ENCODE results near the gene ADAMTSL2. TPM values are rescaled to one million over a fixed set of nuclear protein-coding genes. Genes with fewer than 3 reads are reported as not detected.
A peak's percentile ranks its signal among the peaks of the same experiment; 100 is the strongest.

The ADAMTSL2 gene
- total and polyA plus RNA-seq, 4 donors, result 0.38 to 20.9 (median 1.9) TPM; not detected in 1

DNA sequence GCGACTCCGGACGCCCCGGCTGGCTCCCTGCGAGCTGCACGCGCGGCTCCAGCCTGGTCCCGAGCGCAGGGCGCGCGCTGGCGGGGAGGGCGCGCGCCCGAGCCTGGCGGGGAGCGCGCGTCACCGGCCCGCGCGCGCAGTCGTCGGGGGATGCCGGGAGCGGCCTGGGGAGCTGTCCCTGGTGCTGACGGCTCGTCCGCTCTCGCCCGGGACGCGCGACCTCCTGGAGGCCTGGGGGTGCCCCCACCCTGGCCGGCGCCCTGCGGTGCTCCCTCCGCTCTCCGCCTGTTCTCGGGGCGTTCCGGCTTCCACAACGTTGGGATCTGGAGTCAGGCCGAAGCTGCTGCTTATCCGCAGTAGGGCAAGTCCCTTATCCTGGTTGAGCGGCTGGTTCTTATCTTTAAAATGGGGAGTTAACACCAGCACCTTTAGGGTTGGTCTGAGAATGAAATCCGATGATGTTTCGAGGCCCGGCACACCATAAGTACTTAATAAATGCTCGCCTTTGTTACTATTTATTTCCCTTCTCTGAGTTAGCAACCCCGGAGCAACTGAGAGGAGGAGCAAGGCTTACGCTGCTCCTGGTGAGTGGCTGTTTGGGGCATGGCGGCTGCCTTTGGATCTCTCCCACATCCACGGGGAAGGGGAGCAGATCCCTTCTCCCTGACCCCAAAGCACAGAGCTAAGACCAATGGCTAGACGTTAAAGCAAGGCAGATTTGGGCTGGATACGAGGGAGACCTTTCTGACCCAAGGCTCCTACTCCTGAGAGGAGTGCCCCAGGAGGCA, 75.0 kb downstream of the ADAMTSL2 start, which contains the start of gene FAM163B:
Gene FAM163B, minus strand, starts transcription at position 79 of the 788 bp plus-strand sequence. CDS start 29,166 bp downstream, outside the sequence.
- Histone ChIP-seq H3K36me3 (ENCODE audit: control insufficient read depth in 1 of 2, insufficient read depth in 2 of 2, low read length in 1 of 2) (no peaks in the 10 kb centered on the region), H3K4me1 (ENCODE audit: control insufficient read depth in 1 of 2, insufficient read depth in 2 of 2, low read length in 2 of 2) (no peaks in the 10 kb centered on the region), H3K27ac (ENCODE audit: low read depth in 1 of 2, low read length in 2 of 2) (no peak within 1 kb of the TSS), H3K4me3 (ENCODE audit: low read length in 2 of 2) (no peak within 1 kb of the TSS), H3K9me3 (ENCODE audit: control insufficient read depth, low read length) (no peaks in the 10 kb centered on the region), H3K27me3 (ENCODE audit: control insufficient read depth in 1 of 2, insufficient read depth in 2 of 2, low read length in 1 of 2) (no peaks in the 10 kb centered on the region)
- 8 to 12% methylated on average over 42 to 61 of the region's 61 CpGs for WGBS, 2 donors
- intact Hi-C loops (cut with DNase I), result no loop called here
- DNase-seq (peak in 1 of 2 donors; percentile 85), ATAC-seq (ENCODE audit: low FRiP score) (peak; percentile 70)

DNA sequence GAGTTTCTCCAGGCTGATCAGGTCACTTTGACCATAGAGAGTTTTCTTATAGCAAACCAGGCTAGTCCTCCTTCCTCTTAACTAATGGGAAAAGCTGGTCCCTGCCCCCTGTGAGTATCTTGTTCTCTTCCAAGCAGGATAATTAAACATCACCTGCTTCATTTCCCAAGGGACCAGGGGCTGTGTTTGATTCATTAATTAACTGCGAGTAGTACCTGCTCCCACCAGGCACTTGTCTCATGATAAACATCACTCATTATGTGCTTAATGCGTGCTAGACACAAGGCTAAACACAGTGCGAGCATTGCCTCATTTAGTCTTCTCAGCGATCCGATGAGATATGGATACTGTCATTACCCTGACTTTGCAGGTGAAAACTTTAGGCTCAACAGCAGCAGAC, 76.3 kb downstream of the ADAMTSL2 start:
- no peaks in the 10 kb centered on the region for H3K4me1 ChIP-seq (ENCODE audit: control insufficient read depth in 1 of 2, insufficient read depth in 2 of 2, low read length in 2 of 2)
- no peak overlapping the region for H3K4me3 ChIP-seq (ENCODE audit: low read length in 2 of 2)
- H3K9me3 ChIP-seq (ENCODE audit: control insufficient read depth, low read length), result no peaks in the 10 kb centered on the region
- DNase-seq (no peak), ATAC-seq (ENCODE audit: low FRiP score) (no peak)
- H3K36me3 ChIP-seq (ENCODE audit: control insufficient read depth in 1 of 2, insufficient read depth in 2 of 2, low read length in 1 of 2), result no peaks in the 10 kb centered on the region
- H3K27me3 ChIP-seq (ENCODE audit: control insufficient read depth in 1 of 2, insufficient read depth in 2 of 2, low read length in 1 of 2), result no peaks in the 10 kb centered on the region
- intact Hi-C loops (cut with DNase I), result no loop called here
- 80 to 88% methylated on average over 5 of the region's 5 CpGs for WGBS, 2 donors
- no peak overlapping the region for H3K27ac ChIP-seq (ENCODE audit: low read depth in 1 of 2, low read length in 2 of 2)

DNA sequence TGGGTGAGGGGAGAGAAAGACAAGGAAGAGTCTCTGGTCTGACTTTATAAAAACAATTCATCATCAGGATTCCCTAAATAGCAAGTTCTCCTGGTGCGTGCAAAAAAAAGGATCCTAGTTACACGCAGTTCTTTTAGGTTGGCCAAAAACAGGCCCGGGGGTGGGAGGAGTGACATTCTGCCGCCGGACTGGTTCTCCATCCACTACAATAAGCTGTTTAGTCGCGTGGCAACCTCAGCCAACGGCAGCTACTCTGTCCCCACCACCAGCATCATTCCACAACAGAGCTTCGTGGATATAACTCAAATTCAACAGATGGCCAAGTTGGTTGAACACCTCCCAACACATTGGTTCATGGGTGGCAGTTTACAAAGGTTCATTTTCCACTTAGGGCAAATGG, 77.5 kb downstream of the ADAMTSL2 start:
- 76 to 78% methylated on average over 9 of the region's 9 CpGs for WGBS, 2 donors
- no peaks in the 10 kb centered on the region for H3K27me3 ChIP-seq (ENCODE audit: control insufficient read depth in 1 of 2, insufficient read depth in 2 of 2, low read length in 1 of 2)
- intact Hi-C loops (cut with DNase I), result no loop called here

DNA sequence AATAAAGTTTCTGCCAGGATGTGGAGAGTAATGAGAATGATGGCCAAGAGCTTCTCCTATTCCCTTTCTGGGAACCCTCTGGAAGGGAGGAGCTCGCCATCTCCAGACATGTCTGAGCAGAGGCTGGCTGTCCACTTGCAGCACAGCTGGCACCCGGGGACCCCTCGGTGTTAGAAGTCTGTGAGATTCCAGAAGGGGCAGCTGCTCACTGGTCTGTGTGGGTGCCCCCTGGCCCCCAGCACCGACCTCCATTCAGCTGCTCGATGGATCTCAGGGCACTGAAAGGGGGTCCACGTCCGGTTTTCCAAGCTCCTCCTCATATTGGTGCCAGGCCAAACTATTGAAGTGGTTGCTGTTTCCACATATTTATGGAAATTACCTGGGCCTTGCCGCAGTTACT, 78.3 kb downstream of the ADAMTSL2 start:
- Histone ChIP-seq H3K4me1 (ENCODE audit: control insufficient read depth in 1 of 2, insufficient read depth in 2 of 2, low read length in 2 of 2) (no peaks in the 10 kb centered on the region), H3K4me3 (ENCODE audit: low read length in 2 of 2) (no peak overlapping the region), H3K27ac (ENCODE audit: low read depth in 1 of 2, low read length in 2 of 2) (no peak overlapping the region), H3K9me3 (ENCODE audit: control insufficient read depth, low read length) (no peaks in the 10 kb centered on the region), H3K27me3 (ENCODE audit: control insufficient read depth in 1 of 2, insufficient read depth in 2 of 2, low read length in 1 of 2) (no peaks in the 10 kb centered on the region), H3K36me3 (ENCODE audit: control insufficient read depth in 1 of 2, insufficient read depth in 2 of 2, low read length in 1 of 2) (no peaks in the 10 kb centered on the region)
- DNase-seq (peak in 1 of 2 donors; percentile 30), ATAC-seq (ENCODE audit: low FRiP score) (peak; percentile 23)
- intact Hi-C loops (cut with DNase I), result no loop called here
- 78 to 79% methylated on average over 8 of the region's 8 CpGs for WGBS, 2 donors

More for the DNA sequence above, 77.5 kb downstream of the ADAMTSL2 start:
- ATAC-seq (ENCODE audit: low FRiP score) (no peak), DNase-seq (no peak)
- no peaks in the 10 kb centered on the region for H3K9me3 ChIP-seq (ENCODE audit: control insufficient read depth, low read length)
- H3K27ac ChIP-seq (ENCODE audit: low read depth in 1 of 2, low read length in 2 of 2), result no peak overlapping the region
- H3K36me3 ChIP-seq (ENCODE audit: control insufficient read depth in 1 of 2, insufficient read depth in 2 of 2, low read length in 1 of 2), result no peaks in the 10 kb centered on the region
- H3K4me1 ChIP-seq (ENCODE audit: control insufficient read depth in 1 of 2, insufficient read depth in 2 of 2, low read length in 2 of 2), result no peaks in the 10 kb centered on the region
- no peak overlapping the region for H3K4me3 ChIP-seq (ENCODE audit: low read length in 2 of 2)

DNA sequence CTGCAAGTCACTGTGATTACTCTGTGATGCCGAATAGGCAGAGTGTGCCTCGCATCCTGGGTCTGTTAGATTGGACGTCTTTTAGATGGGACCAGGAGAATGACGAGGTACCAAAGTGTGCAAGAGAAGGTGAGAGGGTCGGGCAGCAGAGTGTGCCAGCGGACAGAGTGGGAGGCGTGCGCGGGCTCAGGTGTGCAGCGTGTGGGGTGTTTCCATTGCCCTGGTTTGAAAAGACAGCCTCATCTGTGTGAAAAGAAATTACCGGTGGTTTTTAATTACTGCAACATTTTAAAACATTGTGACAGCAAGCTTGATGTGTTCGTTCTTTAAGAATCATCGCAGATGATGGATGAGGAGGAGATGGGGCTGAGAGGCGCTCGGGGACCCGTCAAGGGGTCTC, 78.9 kb downstream of the ADAMTSL2 start:
- intact Hi-C loops (cut with DNase I), result no loop called here

DNA sequence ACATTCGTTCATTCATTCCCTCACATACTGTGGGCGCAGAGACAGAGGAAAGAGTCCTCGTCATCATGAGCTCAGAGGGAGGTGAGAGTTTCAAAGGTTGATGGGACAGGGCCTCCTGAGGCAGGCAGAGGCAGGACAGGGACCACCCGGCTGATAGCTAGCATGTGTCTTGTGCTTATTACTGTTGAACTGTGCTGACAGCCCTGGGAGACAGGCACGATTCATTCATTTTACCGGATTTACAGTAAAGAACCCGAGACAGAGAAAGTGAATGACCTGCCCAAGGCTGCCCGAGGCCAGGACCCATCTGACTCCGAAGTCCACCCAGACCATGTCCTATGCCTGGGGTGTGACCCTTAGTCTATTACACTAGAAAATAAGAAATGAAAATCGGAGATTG, 79.6 kb downstream of the ADAMTSL2 start:
- Histone ChIP-seq H3K36me3 (ENCODE audit: control insufficient read depth in 1 of 2, insufficient read depth in 2 of 2, low read length in 1 of 2) (no peaks in the 10 kb centered on the region), H3K4me1 (ENCODE audit: control insufficient read depth in 1 of 2, insufficient read depth in 2 of 2, low read length in 2 of 2) (no peaks in the 10 kb centered on the region), H3K27ac (ENCODE audit: low read depth in 1 of 2, low read length in 2 of 2) (no peak overlapping the region), H3K4me3 (ENCODE audit: low read length in 2 of 2) (no peak overlapping the region), H3K9me3 (ENCODE audit: control insufficient read depth, low read length) (no peaks in the 10 kb centered on the region), H3K27me3 (ENCODE audit: control insufficient read depth in 1 of 2, insufficient read depth in 2 of 2, low read length in 1 of 2) (no peaks in the 10 kb centered on the region)
- intact Hi-C loops (cut with DNase I), result no loop called here
- ATAC-seq (ENCODE audit: low FRiP score) (no peak), DNase-seq (peak in 1 of 2 donors; percentile 51)
- 66 to 70% methylated on average over 10 of the region's 10 CpGs for WGBS, 2 donors

More for the DNA sequence above, 78.9 kb downstream of the ADAMTSL2 start:
- no peaks in the 10 kb centered on the region for H3K9me3 ChIP-seq (ENCODE audit: control insufficient read depth, low read length)
- H3K36me3 ChIP-seq (ENCODE audit: control insufficient read depth in 1 of 2, insufficient read depth in 2 of 2, low read length in 1 of 2), result no peaks in the 10 kb centered on the region
- H3K27ac ChIP-seq (ENCODE audit: low read depth in 1 of 2, low read length in 2 of 2), result no peak overlapping the region
- no peak overlapping the region for H3K4me3 ChIP-seq (ENCODE audit: low read length in 2 of 2)
- no peaks in the 10 kb centered on the region for H3K4me1 ChIP-seq (ENCODE audit: control insufficient read depth in 1 of 2, insufficient read depth in 2 of 2, low read length in 2 of 2)
- H3K27me3 ChIP-seq (ENCODE audit: control insufficient read depth in 1 of 2, insufficient read depth in 2 of 2, low read length in 1 of 2), result no peaks in the 10 kb centered on the region
- 81 to 82% methylated on average over 16 of the region's 16 CpGs for WGBS, 2 donors
- DNase-seq, result peak in 1 of 2 donors; percentile 8
- no peak for ATAC-seq (ENCODE audit: low FRiP score)

DNA sequence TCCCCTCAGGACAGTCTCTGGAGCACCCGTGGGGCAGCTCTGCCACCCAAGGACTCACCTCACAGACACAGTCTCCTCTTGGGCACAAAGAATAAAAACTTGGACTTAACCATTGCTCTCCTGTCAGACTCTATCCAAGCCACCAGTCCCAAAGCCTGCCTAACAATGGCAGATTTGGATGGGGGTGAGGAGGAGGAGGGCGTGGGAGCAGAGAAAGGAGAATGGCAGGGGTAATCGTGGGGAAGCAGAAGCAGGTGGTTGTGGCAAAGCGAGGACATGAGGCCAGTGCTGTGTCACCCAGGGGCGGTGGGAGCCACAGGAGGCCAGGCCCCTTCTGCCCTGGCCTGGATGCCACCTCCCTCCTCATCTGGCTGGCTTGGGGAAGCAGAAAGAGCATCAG, 80.2 kb downstream of the ADAMTSL2 start:
- 60 to 65% methylated on average over 5 of the region's 5 CpGs for WGBS, 2 donors
- no peaks in the 10 kb centered on the region for H3K27me3 ChIP-seq (ENCODE audit: control insufficient read depth in 1 of 2, insufficient read depth in 2 of 2, low read length in 1 of 2)
- intact Hi-C loops (cut with DNase I), result no loop called here
- no peaks in the 10 kb centered on the region for H3K9me3 ChIP-seq (ENCODE audit: control insufficient read depth, low read length)
- no peaks in the 10 kb centered on the region for H3K4me1 ChIP-seq (ENCODE audit: control insufficient read depth in 1 of 2, insufficient read depth in 2 of 2, low read length in 2 of 2)
- no peaks in the 10 kb centered on the region for H3K36me3 ChIP-seq (ENCODE audit: control insufficient read depth in 1 of 2, insufficient read depth in 2 of 2, low read length in 1 of 2)
- no peak overlapping the region for H3K4me3 ChIP-seq (ENCODE audit: low read length in 2 of 2)
- H3K27ac ChIP-seq (ENCODE audit: low read depth in 1 of 2, low read length in 2 of 2), result no peak overlapping the region
- peak in 1 of 2 donors; percentile 44 for DNase-seq
- no peak for ATAC-seq (ENCODE audit: low FRiP score)

DNA sequence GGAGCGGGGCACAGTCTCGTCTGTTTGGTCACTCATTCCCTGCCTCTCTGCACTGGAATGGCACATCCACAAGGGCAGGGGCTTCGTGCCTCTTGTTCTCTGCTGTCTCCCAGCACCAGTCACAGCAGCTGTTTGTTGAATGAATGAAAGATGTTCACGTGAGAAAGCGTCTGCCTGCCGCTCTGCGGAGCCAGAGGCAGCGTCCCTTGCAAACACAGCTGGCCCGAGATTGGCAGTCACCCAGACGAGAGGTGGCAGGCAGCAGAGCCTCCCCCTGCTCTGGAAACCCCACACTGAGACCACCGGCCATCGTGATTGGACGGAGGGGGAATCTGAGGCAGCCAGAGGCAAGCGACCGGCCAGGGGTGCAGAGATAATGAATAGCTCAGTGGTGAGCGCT, 80.7 kb downstream of the ADAMTSL2 start:
- WGBS, 2 donors, result 26 to 28% methylated on average over 16 of the region's 16 CpGs
- Histone ChIP-seq H3K4me1 (ENCODE audit: control insufficient read depth in 1 of 2, insufficient read depth in 2 of 2, low read length in 2 of 2) (no peaks in the 10 kb centered on the region), H3K9me3 (ENCODE audit: control insufficient read depth, low read length) (no peaks in the 10 kb centered on the region), H3K36me3 (ENCODE audit: control insufficient read depth in 1 of 2, insufficient read depth in 2 of 2, low read length in 1 of 2) (no peaks in the 10 kb centered on the region), H3K27ac (ENCODE audit: low read depth in 1 of 2, low read length in 2 of 2) (no peak overlapping the region), H3K4me3 (ENCODE audit: low read length in 2 of 2) (no peak overlapping the region), H3K27me3 (ENCODE audit: control insufficient read depth in 1 of 2, insufficient read depth in 2 of 2, low read length in 1 of 2) (no peaks in the 10 kb centered on the region)
- intact Hi-C loops (cut with DNase I), result no loop called here
- ATAC-seq (ENCODE audit: low FRiP score) (no peak), DNase-seq (no peak)

DNA sequence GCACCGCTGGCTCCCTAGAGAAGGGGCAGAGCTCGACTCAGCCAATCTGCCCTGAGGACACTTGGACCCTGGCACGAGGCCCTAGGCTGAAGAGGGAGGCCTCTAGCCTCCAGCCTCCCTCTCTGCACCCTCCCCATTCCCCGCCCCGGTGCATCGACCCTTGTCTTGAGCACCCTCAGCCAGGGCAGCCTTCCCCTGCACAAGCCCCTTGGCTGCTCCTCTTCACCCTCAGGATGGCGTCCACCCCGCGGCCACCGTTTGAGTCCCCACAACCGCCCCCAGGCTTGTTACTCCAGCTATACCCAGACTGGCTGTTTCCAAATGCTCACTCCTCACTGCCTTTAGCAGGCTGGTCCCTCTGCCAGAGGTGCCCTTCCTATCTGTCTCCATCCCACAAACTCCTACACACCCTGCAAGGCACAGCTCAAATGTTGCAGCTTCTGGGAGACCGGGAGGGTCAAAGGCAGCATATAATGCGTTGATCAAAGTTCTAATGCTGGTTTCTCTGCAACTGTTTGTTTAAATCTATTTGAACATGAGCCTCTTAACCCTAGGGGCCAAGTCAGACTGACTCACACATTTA, 81.2 kb downstream of the ADAMTSL2 start:
- 71 to 79% methylated on average over 12 to 13 of the region's 13 CpGs for WGBS, 2 donors
- H3K27me3 ChIP-seq (ENCODE audit: control insufficient read depth in 1 of 2, insufficient read depth in 2 of 2, low read length in 1 of 2), result no peaks in the 10 kb centered on the region

More for the DNA sequence above, 81.2 kb downstream of the ADAMTSL2 start:
- Histone ChIP-seq H3K9me3 (ENCODE audit: control insufficient read depth, low read length) (no peaks in the 10 kb centered on the region), H3K4me3 (ENCODE audit: low read length in 2 of 2) (no peak overlapping the region), H3K27ac (ENCODE audit: low read depth in 1 of 2, low read length in 2 of 2) (no peak overlapping the region), H3K4me1 (ENCODE audit: control insufficient read depth in 1 of 2, insufficient read depth in 2 of 2, low read length in 2 of 2) (no peaks in the 10 kb centered on the region), H3K36me3 (ENCODE audit: control insufficient read depth in 1 of 2, insufficient read depth in 2 of 2, low read length in 1 of 2) (no peaks in the 10 kb centered on the region)
- peak in 1 of 2 donors; percentile 63 for DNase-seq
- ATAC-seq (ENCODE audit: low FRiP score), result no peak
- intact Hi-C loops (cut with DNase I), result no loop called here

Measured in aorta (tissue), 5 donors.